Common myeloid progenitor, CD34-positive (primary cell): ENCODE results near the gene HMCES.

Experiments used
- CTCF ChIA-PET: fragments of 350-600 bp; sonication (Branson Sonifier 250); formaldehyde crosslinking; loops from one replicate; lab custom pipeline; 2021; ENCODE audit warnings: antibody characterized with exemption; lab: Charles Lee
- POLR2A ChIA-PET: fragments of 350-600 bp; sonication (Branson Sonifier 250); formaldehyde crosslinking; loops from one replicate; lab custom pipeline; 2021; ENCODE audit warnings: antibody characterized with exemption; lab: Charles Lee
- DNase-seq, 3 donors: peaks; one replicate each; pipeline versions ENCODE4 v3.0.0 to v3.0.0-alpha.2; 2013
- H3K27ac ChIP-seq, 2 experiments: 1 replicate in 1 of 2; 2 replicates in 1 of 2; pipeline ENCODE4 v1.7.0; 2013; ENCODE audit warnings: inconsistent platforms in 2 of 2, low read length in 2 of 2, mild to moderate bottlenecking in 2 of 2, low read depth in 1 of 2, moderate library complexity in 1 of 2; ENCODE audit not compliant: severe bottlenecking in 2 of 2, insufficient read depth in 1 of 2, poor library complexity in 1 of 2
- H3K27me3 ChIP-seq, 5 experiments: replicated peaks in 2 of 5; 1 replicate in 3 of 5; 2 replicates in 2 of 5; pipeline versions ENCODE4 v1.6.1 to v1.7.0; 2013; ENCODE audit warnings: low read length in 4 of 5, mild to moderate bottlenecking in 2 of 5, moderate library complexity in 2 of 5, inconsistent platforms in 1 of 5; ENCODE audit not compliant: insufficient read depth in 5 of 5, control insufficient read depth in 4 of 5
- H3K36me3 ChIP-seq, 4 experiments: 1 replicate in 2 of 4; 2 replicates in 2 of 4; pipeline versions ENCODE4 v1.6.1 to v1.7.0; 2013; ENCODE audit warnings: low read length in 3 of 4, control low read depth in 1 of 4, mild to moderate bottlenecking in 1 of 4; ENCODE audit not compliant: control insufficient read depth in 4 of 4, insufficient read depth in 4 of 4
- H3K4me1 ChIP-seq, 4 experiments: 1 replicate in 3 of 4; 2 replicates in 1 of 4; pipeline versions ENCODE4 v1.6.1 to v1.7.1; 2013; ENCODE audit warnings: low read length in 3 of 4, mild to moderate bottlenecking in 3 of 4, control low read depth in 1 of 4, inconsistent platforms in 1 of 4, moderate library complexity in 1 of 4; ENCODE audit not compliant: control insufficient read depth in 4 of 4, insufficient read depth in 4 of 4; ENCODE audit errors: control extremely low read depth in 1 of 4
- H3K4me3 ChIP-seq, 7 experiments: 1 replicate in 4 of 7; 2 replicates in 3 of 7; pipeline versions ENCODE4 v1.5.1 to v1.7.0; 2013; ENCODE audit warnings: mild to moderate bottlenecking in 7 of 7, low read length in 6 of 7, moderate library complexity in 6 of 7, inconsistent platforms in 2 of 7, low read depth in 2 of 7, control low read depth in 1 of 7; ENCODE audit not compliant: insufficient read depth in 4 of 7, control insufficient read depth in 1 of 7; ENCODE audit errors: extremely low read depth in 1 of 7
- H3K9me3 ChIP-seq, 5 experiments: 1 replicate in 4 of 5; 2 replicates in 1 of 5; pipeline versions ENCODE4 v1.6.1 to v1.7.1; 2013; ENCODE audit warnings: low read length in 4 of 5, mild to moderate bottlenecking in 2 of 5, inconsistent platforms in 1 of 5, low read depth in 1 of 5, moderate library complexity in 1 of 5; ENCODE audit not compliant: control insufficient read depth in 4 of 5, insufficient read depth in 2 of 5; ENCODE audit errors: control extremely low read depth in 1 of 5
- WGBS: methylation state at CpG from one replicate; pipeline ENCODE4 v1.1.5; 2013; ENCODE audit not compliant: insufficient coverage; 5-methylcytosine and 5-hydroxymethylcytosine counted together

Gene HMCES

DNA sequence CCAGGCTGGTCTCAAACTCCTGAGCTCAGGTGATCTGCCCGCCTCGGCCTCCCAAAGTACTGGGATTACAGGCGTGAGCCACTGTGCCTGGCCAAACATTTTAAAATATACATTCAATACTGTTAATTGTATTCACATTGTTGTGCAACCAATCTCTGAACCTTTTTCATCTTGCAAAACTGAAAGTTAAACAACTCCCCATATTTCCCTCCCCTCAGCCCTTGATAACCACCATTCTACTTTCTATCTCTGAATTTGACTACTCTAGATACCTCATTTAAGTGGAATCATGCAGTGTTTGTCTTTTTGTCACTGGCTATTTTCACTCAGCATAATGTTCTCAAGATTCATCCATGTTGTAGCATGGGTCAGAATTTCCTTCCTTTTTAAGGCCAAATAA lies 30.0 kb downstream of the HMCES start:
- peaks cover 8 to 29% (median 27%) of the 10 kb centered on the region in 4 experiments for H3K4me1 ChIP-seq
- no peaks in the 10 kb centered on the region for H3K27me3 ChIP-seq
- no peaks in the 10 kb centered on the region for H3K9me3 ChIP-seq
- H3K4me3 ChIP-seq: no peak overlapping the region
- no peak for DNase-seq
- ChIA-PET CTCF (interaction anchor here (1.1 kb wide), 1 partner anchor 30 kb away, joined by 3 read pairs; the partner anchor contains the start of gene HMCES), POLR2A (interaction anchor here (1.7 kb wide), 1 partner anchor 8 kb away, joined by 4 read pairs; no protein-coding TSS in a partner anchor)
- peaks cover 0 to 5% (median 1%) of the 10 kb centered on the region in 4 experiments for H3K36me3 ChIP-seq
- WGBS: no CpG with 5 or more reads among the region's 3 CpGs
- no peak overlapping the region for H3K27ac ChIP-seq

DNA sequence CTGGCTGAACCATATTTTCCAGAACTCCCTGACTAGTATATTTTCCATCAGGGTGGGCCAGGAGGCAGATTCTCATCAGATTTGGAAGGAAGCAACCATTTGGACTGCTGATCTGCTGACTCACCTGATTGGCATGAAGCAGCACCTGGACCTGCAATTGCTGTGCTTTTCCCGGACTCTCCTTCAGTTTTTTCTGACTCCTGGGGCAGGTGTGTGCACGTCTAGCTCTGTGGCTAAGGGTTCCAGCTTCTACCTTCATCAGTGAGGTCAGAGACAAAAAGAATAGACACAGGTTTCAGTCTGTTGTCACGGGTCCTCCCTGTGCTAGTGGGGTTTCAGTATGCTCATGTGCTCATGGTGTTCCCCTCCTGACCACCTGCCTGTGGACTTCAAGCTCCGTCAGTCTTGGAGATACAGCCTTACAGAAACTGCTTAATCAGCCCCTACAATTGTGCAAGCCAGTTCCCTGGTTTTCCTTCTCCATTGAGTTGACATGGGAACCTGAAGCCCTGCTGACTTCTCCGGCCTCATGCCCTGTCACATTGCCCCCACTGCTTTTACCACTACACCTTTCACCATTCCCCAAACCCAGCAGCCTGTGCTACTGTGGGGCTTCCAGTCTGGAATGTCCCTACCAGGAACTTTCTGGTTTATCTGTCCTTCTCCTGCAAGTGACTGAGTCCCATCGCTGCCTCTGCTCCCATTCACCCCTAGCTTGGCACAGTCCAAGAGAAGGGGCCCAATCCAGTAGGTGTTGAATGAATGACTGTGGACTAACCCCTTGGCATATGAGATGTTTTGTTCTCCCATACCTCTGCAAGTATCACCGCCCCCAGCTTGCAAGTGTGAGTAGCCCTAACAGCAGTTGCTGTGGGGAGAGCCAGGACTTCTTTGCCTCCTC lies 31.7 kb downstream of the HMCES start:
- Histone ChIP-seq H3K4me1 (peaks cover 9 to 26% (median 23%) of the 10 kb centered on the region in 4 experiments), H3K27me3 (no peaks in the 10 kb centered on the region), H3K36me3 (no peaks in the 10 kb centered on the region), H3K4me3 (no peak overlapping the region), H3K27ac (no peak overlapping the region), H3K9me3 (no peaks in the 10 kb centered on the region)
- no peak for DNase-seq
- POLR2A ChIA-PET: no interaction called here
- CTCF ChIA-PET: interaction anchor here (1.3 kb wide), 1 partner anchor 22 kb away, joined by 3 read pairs; no protein-coding TSS in a partner anchor
- 87% methylated on average over 5 of the region's 7 CpGs for WGBS

DNA sequence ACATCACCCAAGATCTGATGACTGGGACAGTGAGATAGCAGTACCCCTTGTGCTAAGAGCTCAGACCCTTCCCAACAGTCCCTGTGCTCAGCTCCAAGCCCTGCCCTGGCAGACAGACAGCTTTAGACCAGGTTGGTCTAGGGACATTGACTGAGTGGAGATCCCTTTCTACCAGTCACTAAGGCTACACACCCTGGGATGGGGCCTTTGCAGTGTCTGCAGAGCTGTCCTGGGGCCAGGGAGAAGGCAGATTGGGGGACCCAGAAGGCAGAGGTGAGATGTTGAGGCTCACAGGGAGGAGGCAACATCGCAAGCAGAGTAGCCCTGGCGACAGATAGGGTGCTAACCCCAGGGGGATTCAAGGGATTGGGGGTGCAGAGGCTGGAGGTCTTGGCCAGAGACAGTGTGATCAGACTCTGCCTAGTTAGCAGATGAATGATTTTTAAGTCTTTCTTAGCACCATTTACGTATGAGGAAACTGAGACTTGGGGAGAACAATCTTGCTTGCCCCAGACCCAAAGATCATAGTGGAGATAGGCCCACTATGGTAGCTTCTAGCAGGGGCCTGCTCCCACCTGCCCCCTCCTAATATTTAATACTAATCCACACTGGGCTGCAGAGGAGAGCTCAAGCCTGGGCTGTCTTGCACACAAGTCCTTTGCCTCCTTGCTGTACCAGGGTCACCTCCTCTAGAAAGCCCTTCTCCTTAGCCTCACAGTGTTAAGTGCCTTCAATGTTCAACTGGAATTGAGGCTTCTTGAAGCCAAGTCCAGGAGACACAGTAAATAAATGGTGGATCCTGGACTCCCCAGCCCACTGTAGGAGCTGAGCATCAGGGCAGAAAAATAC lies 32.6 kb downstream of the HMCES start:
- WGBS: 89% methylated on average over 2 of the region's 3 CpGs

DNA sequence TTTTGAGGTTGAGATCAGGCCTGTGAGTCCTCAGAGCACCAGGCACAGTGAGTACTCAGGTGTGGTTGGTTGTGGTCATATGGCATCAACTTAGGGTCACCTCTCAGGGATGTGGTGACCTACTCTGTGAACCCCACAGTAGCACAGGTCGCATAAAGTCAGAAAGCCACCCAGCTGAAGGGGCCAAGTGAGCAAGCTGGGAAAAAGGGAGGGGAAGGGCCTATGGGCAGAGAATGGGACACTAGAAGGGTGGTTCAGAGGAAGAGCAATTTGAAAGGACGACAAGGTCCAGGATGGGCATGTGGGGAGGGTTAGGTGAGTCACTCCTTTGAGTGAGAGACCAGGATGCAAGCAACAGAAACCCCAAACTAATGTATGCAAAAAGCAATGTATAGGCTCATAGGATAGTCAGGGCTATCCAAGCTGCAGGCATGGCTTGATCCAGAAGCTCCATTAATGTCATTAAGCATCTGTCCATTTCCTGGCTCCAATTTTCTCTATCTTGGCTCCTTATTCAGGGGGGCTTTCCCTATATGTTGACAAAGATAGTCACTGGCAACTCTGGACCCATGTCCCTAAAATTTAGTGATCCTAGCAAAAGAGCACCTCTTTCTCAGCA lies 33.5 kb downstream of the HMCES start:
- 100% methylated on average over 2 of the region's 2 CpGs for WGBS
- Histone ChIP-seq H3K4me3 (peak overlapping the region in 1 of 7 experiments; percentile 92), H3K27me3 (no peaks in the 10 kb centered on the region), H3K9me3 (no peaks in the 10 kb centered on the region), H3K4me1 (peaks cover 4 to 23% (median 19%) of the 10 kb centered on the region in 4 experiments), H3K36me3 (no peaks in the 10 kb centered on the region), H3K27ac (no peak overlapping the region)
- CTCF ChIA-PET: interaction anchor here (0.7 to 1.9 kb wide), 3 partner anchors 10 to 74 kb away, joined by 3 to 6 read pairs (median 3); no protein-coding TSS in a partner anchor
- peak in 2 of 3 donors; percentile 18 to 35 for DNase-seq
- POLR2A ChIA-PET: interaction anchor here (1.2 kb wide), 1 partner anchor 33 kb away, joined by 3 read pairs; the partner anchor contains the start of gene HMCES

More for the DNA sequence above, 32.6 kb downstream of the HMCES start:
- H3K27ac ChIP-seq: no peak overlapping the region
- ChIA-PET CTCF (interaction anchor here (0.7 to 1.9 kb wide), 3 partner anchors 18 to 73 kb away, joined by 3 to 6 read pairs (median 3); no protein-coding TSS in a partner anchor), POLR2A (interaction anchor here (1.2 kb wide), 1 partner anchor 32 kb away, joined by 3 read pairs; the partner anchor contains the start of gene HMCES)
- no peaks in the 10 kb centered on the region for H3K27me3 ChIP-seq
- peaks cover 4 to 17% (median 16%) of the 10 kb centered on the region in 4 experiments for H3K4me1 ChIP-seq
- H3K9me3 ChIP-seq: no peaks in the 10 kb centered on the region
- no peaks in the 10 kb centered on the region for H3K36me3 ChIP-seq
- no peak overlapping the region for H3K4me3 ChIP-seq
- no peak for DNase-seq

DNA sequence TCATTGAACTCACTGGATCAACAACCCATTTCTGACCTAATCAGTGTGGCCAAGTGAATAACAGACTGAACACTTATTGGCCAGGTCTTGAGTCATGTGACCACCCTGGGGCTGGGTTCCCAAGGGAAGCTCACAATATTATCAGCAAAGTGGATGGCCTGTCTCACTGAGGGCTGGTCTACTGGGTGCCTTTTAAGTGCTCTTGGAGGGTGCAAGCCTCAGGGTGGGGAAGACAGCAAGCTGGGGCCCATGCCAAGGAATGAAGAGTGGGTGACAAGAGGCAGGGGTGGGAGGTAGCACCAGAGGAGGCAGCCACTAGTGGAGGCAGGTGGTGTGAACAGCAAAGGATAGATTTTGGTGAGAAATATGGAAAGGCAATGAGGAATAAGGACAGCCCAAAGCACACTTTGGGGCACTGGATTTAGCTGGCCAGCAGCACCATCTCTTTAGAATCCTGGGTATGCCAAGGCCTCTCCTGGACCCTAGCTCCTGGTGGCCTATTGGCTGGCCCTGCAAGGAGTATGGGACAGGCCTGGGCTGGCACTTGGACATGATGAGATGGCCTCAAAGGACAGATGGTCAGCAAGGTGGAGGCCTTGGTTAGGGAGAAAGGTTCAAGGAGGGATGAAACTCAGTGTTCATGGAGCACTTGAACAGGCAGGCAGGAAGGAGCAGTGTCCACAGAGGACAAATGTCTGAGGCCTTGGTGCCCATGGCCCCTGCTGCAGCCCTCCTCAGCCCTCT lies 34.2 kb downstream of the HMCES start:
- peak in 1 of 3 donors; percentile 26 for DNase-seq
- Histone ChIP-seq H3K4me3 (peak overlapping the region in 1 of 7 experiments; percentile 92), H3K27ac (no peak overlapping the region), H3K27me3 (no peaks in the 10 kb centered on the region), H3K9me3 (no peaks in the 10 kb centered on the region), H3K36me3 (no peaks in the 10 kb centered on the region), H3K4me1 (peaks cover 4 to 30% (median 26%) of the 10 kb centered on the region in 4 experiments)
- ChIA-PET POLR2A (interaction anchor here (1.2 kb wide), 2 partner anchors 15 to 34 kb away, joined by 3 read pairs; partner anchors contain the start of gene HMCES), CTCF (interaction anchor here (0.8 to 1.9 kb wide), 3 partner anchors 10 to 17 kb away, joined by 3 to 6 read pairs (median 4); no protein-coding TSS in a partner anchor)

DNA sequence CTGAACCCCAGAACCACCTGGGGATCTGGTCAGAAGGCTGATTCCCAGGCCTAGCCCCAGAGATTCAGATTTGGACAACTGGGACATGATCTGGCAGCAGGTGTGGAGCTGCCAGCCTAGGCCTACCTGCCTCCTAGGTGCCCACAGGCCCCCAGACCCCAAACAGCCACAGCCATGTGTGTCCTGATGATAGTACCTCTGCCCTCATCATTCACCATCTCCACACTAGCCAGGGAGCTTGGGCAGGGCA lies 34.7 kb downstream of the HMCES start:
- H3K36me3 ChIP-seq: no peaks in the 10 kb centered on the region
- H3K9me3 ChIP-seq: no peaks in the 10 kb centered on the region
- CTCF ChIA-PET: interaction anchor here (0.8 to 1.4 kb wide), 2 partner anchors 8 to 12 kb away, joined by 4 read pairs; no protein-coding TSS in a partner anchor
- no peak overlapping the region for H3K27ac ChIP-seq
- DNase-seq: peak in 1 of 3 donors; percentile 59
- H3K27me3 ChIP-seq: no peaks in the 10 kb centered on the region
- peak overlapping the region in 1 of 7 experiments; percentile 92 for H3K4me3 ChIP-seq
- H3K4me1 ChIP-seq: peaks cover 4 to 30% (median 29%) of the 10 kb centered on the region in 4 experiments
- POLR2A ChIA-PET: interaction anchor here (0.9 to 1.2 kb wide), 4 partner anchors 9 to 390 kb away, joined by 3 to 6 read pairs (median 4); no protein-coding TSS in a partner anchor
